ENCODE measurements around the gene FRMD4A. TPM values are rescaled to one million over a fixed set of nuclear protein-coding genes. Genes with fewer than 3 reads are reported as not detected.

The FRMD4A gene
- total RNA-seq, 4 donors from 2014 or later: 4.0 to 12.7 (median 5.6) TPM

GRCh38 chr10:14077430-14077829 is 253.3 kb downstream of the FRMD4A start:
- in situ Hi-C loops (cut with MboI; ENCODE audit: low pct_ligation_motif_present in 1 of 4, low pct_unique_long_range_greater_than_20kb in 1 of 4, low sequenced_read_pairs in 3 of 4): loop anchor here in 1 of 4 donors (25.0 kb wide), 1 partner anchor 290 kb away; no protein-coding TSS in a partner anchor
- Histone ChIP-seq H3K9me3 (no peaks in the 10 kb centered on the region), H3K36me3 (no peaks in the 10 kb centered on the region), H3K4me1 (peaks cover 0 to 7% (median 6%) of the 10 kb centered on the region in 4 donors), H3K27ac (no peak overlapping the region), H3K27me3 (no peaks in the 10 kb centered on the region), H3K4me3 (no peak overlapping the region)
- 61% methylated on average over 3 of the region's 3 CpGs; no CpG with 5 or more reads in 1 of the 2 donors for WGBS, 2 donors (ENCODE audit: low coverage in 1 of 2)
- TF ChIP-seq POLR2A (IDR thresholded peaks at IDR 0.05) (no peak), POLR2AphosphoS5 (IDR thresholded peaks at IDR 0.05) (no peak)
- DNase-seq: no peak
- intact Hi-C loops (cut with DNase I; ENCODE audit: low total_unique reads): no loop called here

DNA sequence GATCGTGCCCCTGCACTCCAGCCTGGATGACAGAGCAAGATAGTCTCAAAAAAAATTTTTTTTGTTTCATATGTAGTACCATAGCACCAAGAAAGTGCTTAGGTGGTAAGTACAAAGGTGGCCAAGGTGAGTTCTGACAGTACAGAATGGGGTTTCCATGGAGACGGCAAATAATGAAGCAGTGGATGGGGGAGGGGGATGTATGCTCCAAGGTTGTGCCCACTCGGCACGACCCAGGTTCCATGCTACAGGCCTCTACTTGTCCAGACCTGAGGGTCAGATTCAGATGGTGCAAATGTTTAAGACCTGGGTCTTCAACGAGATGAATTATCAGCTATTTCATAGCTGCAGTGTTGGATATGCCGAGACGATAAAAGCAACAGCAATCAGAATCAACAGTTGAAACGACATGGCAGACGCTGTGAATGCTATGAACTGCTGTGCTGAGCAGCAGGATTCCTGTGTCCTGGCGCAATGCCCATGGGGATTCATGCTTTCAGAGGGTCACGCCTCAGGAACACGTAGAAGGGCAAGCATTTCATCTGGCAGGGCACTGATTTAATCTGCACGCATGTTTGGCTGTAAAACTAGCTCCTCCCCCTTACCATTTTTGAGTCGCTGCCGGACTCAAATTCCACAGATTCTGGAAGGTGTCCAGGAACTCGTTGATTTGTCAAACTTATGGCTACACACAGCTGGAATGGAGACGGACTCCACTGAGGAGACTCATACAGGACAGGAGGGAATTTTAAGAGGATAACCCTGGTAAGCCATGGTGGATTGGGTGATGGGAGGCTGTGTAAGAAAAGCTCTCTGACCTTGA is 256.5 kb downstream of the FRMD4A start:
- Histone ChIP-seq H3K27ac (peak overlapping the region in 1 of 4 donors; percentile 48), H3K36me3 (no peaks in the 10 kb centered on the region), H3K27me3 (no peaks in the 10 kb centered on the region), H3K4me1 (peaks cover 0 to 7% (median 6%) of the 10 kb centered on the region in 4 donors), H3K9me3 (no peaks in the 10 kb centered on the region), H3K4me3 (no peak overlapping the region)
- DNase-seq: peak; percentile 64
- 39 to 44% methylated on average over 10 to 17 of the region's 17 CpGs for WGBS, 2 donors (ENCODE audit: low coverage in 1 of 2)
- in situ Hi-C loops (cut with MboI; ENCODE audit: low pct_ligation_motif_present in 1 of 4, low pct_unique_long_range_greater_than_20kb in 1 of 4, low sequenced_read_pairs in 3 of 4): no loop called here
- intact Hi-C loops (cut with DNase I; ENCODE audit: low total_unique reads): no loop called here
- TF ChIP-seq CTCF (IDR thresholded peaks at IDR 0.05) (no peak), POLR2A (IDR thresholded peaks at IDR 0.05) (no peak), POLR2AphosphoS5 (IDR thresholded peaks at IDR 0.05) (peak in 2 of 3 donors; percentile 45 to 69), EP300 (IDR thresholded peaks at IDR 0.05; ENCODE audit: low read depth) (no peak)

- H3K9me3 ChIP-seq: no peaks in the 10 kb centered on the region
- H3K27me3 ChIP-seq: no peaks in the 10 kb centered on the region
- H3K36me3 ChIP-seq: no peaks in the 10 kb centered on the region
- intact Hi-C loops (cut with DNase I; ENCODE audit: low total_unique reads): no loop called here
- DNase-seq: no peak
- no peak overlapping the region for H3K4me3 ChIP-seq
- in situ Hi-C loops (cut with MboI; ENCODE audit: low pct_ligation_motif_present in 1 of 4, low pct_unique_long_range_greater_than_20kb in 1 of 4, low sequenced_read_pairs in 3 of 4): no loop called here
- TF ChIP-seq EP300 (IDR thresholded peaks at IDR 0.05; ENCODE audit: low read depth) (no peak), POLR2A (IDR thresholded peaks at IDR 0.05) (no peak), POLR2AphosphoS5 (IDR thresholded peaks at IDR 0.05) (no peak), CTCF (IDR thresholded peaks at IDR 0.05) (no peak)
- H3K27ac ChIP-seq: no peak overlapping the region
- peaks cover 0 to 7% (median 6%) of the 10 kb centered on the region in 4 donors for H3K4me1 ChIP-seq
- 53 to 55% methylated on average over 3 of the region's 3 CpGs for whole genome bisulfite sequencing, 2 donors (ENCODE audit: low coverage in 1 of 2)
Observed at GRCh38 chr10:14072541-14072940, 258.2 kb downstream of the FRMD4A start.

GRCh38 chr10:14071956-14072355 is 258.8 kb downstream of the FRMD4A start:
- no peak for DNase-seq
- intact Hi-C loops (cut with DNase I; ENCODE audit: low total_unique reads): no loop called here
- Histone ChIP-seq H3K4me1 (peaks cover 0 to 7% (median 6%) of the 10 kb centered on the region in 4 donors), H3K27ac (no peak overlapping the region), H3K36me3 (no peaks in the 10 kb centered on the region), H3K4me3 (no peak overlapping the region), H3K27me3 (no peaks in the 10 kb centered on the region), H3K9me3 (no peaks in the 10 kb centered on the region)
- in situ Hi-C loops (cut with MboI; ENCODE audit: low pct_ligation_motif_present in 1 of 4, low pct_unique_long_range_greater_than_20kb in 1 of 4, low sequenced_read_pairs in 3 of 4): no loop called here
- 83 to 92% methylated on average over 4 of the region's 4 CpGs for WGBS, 2 donors (ENCODE audit: low coverage in 1 of 2)
- no peak for TF ChIP-seq EP300 (IDR thresholded peaks at IDR 0.05; ENCODE audit: low read depth)
- no peak for TF ChIP-seq POLR2AphosphoS5 (IDR thresholded peaks at IDR 0.05)
- TF ChIP-seq POLR2A (IDR thresholded peaks at IDR 0.05): no peak
- TF ChIP-seq CTCF (IDR thresholded peaks at IDR 0.05): no peak
